Measurements from ENCODE around the gene CD40LG.

DNA sequence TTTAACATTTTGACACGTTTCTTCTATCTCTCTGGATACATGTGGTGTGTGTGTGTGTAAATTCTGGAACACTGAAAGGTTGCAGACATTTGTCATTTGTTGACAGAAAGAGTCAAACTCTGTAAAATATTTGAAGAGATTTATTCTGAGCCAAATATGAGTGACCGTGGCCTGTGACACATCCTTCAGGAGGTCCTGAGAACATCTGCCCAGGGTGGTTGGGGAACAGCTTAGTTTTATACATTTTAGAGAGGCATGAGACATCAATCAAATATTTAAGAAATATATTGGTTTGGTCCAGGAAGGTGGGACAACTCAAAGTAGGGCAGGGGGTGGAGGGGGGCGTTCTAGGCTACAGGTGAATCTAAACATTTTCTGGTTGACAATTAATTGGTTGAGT is 40.7 kb upstream of the CD40LG start:
- TF ChIP-seq, protein P1, sequence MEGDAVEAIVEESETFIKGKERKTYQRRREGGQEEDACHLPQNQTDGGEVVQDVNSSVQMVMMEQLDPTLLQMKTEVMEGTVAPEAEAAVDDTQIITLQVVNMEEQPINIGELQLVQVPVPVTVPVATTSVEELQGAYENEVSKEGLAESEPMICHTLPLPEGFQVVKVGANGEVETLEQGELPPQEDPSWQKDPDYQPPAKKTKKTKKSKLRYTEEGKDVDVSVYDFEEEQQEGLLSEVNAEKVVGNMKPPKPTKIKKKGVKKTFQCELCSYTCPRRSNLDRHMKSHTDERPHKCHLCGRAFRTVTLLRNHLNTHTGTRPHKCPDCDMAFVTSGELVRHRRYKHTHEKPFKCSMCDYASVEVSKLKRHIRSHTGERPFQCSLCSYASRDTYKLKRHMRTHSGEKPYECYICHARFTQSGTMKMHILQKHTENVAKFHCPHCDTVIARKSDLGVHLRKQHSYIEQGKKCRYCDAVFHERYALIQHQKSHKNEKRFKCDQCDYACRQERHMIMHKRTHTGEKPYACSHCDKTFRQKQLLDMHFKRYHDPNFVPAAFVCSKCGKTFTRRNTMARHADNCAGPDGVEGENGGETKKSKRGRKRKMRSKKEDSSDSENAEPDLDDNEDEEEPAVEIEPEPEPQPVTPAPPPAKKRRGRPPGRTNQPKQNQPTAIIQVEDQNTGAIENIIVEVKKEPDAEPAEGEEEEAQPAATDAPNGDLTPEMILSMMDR (IDR thresholded peaks at IDR 0.05): no peak
- no peak for TF ChIP-seq POLR2AphosphoS5 (IDR thresholded peaks at IDR 0.05)
- TF ChIP-seq EP300 (IDR thresholded peaks at IDR 0.05): no peak

All from gastroesophageal sphincter (tissue), 3 donors.